OCI-LY1 (cell line): Measurements from ENCODE around the gene UNC5A.

Experiments used
- H2AFZ ChIP-seq: fragments of 200-600 bp; sonication (generic), shearing (Covaris generic); 2 replicates; pipeline ENCODE4 v1.6.0; 2014; ENCODE audit warnings: antibody characterized with exemption, mild to moderate bottlenecking, low read length
- H3F3A ChIP-seq: fragments of 200-600 bp; sonication (generic), shearing (Covaris generic); 2 replicates; pipeline ENCODE4 v1.6.0; 2014; ENCODE audit warnings: mild to moderate bottlenecking, antibody characterized with exemption, low read length, moderate library complexity; ENCODE audit not compliant: insufficient read depth
- H3K27ac ChIP-seq: fragments of 200-600 bp; sonication (generic); 2 replicates; pipeline ENCODE4 v1.5.1; 2014; ENCODE audit warnings: low read length, mixed run types, mild to moderate bottlenecking, low read depth; ENCODE audit not compliant: poor library complexity, severe bottlenecking
- H3K27me3 ChIP-seq: fragments of 200-600 bp; sonication (generic); 2 replicates; pipeline ENCODE4 v1.6.0; 2014; ENCODE audit warnings: antibody characterized with exemption, mild to moderate bottlenecking, low read length, moderate library complexity; ENCODE audit not compliant: insufficient read depth
- H3K36me3 ChIP-seq: fragments of 200-600 bp; sonication (generic); 2 replicates; pipeline ENCODE4 v1.6.1; 2014; ENCODE audit warnings: mild to moderate bottlenecking, antibody characterized with exemption, low read length, moderate library complexity, mixed read lengths; ENCODE audit not compliant: insufficient read depth
- H3K4me1 ChIP-seq: fragments of 200-600 bp; sonication (generic); 2 replicates; pipeline ENCODE4 v1.5.1; 2014; ENCODE audit warnings: mild to moderate bottlenecking, low read length, moderate library complexity; ENCODE audit not compliant: insufficient read depth, severe bottlenecking
- H3K4me2 ChIP-seq: fragments of 200-600 bp; sonication (generic), shearing (Covaris generic); 2 replicates; pipeline ENCODE4 v1.6.1; 2014; ENCODE audit warnings: low read length
- H3K4me3 ChIP-seq: fragments of 200-600 bp; sonication (generic); 2 replicates; pipeline ENCODE4 v1.5.1; 2014; ENCODE audit warnings: low read length, low read depth, mild to moderate bottlenecking, mixed read lengths; ENCODE audit not compliant: poor library complexity, severe bottlenecking
- H3K79me2 ChIP-seq: fragments of 200-600 bp; shearing (Covaris generic); 2 replicates; pipeline ENCODE4 v1.6.1; 2016; ENCODE audit warnings: mixed run types, low read length, mixed read lengths; ENCODE audit not compliant: insufficient read depth
- H3K9ac ChIP-seq: fragments of 200-600 bp; sonication (generic), shearing (Covaris generic); 2 replicates; pipeline ENCODE4 v1.6.1; 2014; ENCODE audit warnings: mild to moderate bottlenecking, low read length, mixed read lengths
- H3K9me2 ChIP-seq: fragments of 200-600 bp; sonication (generic), shearing (Covaris generic); 2 replicates; pipeline ENCODE4 v1.6.1; 2014; ENCODE audit warnings: low read depth, mild to moderate bottlenecking, low read length, mixed read lengths
- H3K9me3 ChIP-seq: fragments of 200-600 bp; shearing (Covaris generic); 2 replicates; pipeline ENCODE4 v1.6.1; 2014; ENCODE audit warnings: low read length, mixed read lengths
- H4K20me1 ChIP-seq: fragments of 200-600 bp; sonication (generic), shearing (Covaris generic); 2 replicates; pipeline ENCODE4 v1.6.0; 2016; ENCODE audit warnings: mild to moderate bottlenecking, low read length; ENCODE audit not compliant: insufficient read depth
- CTCF ChIP-seq: fragments of 200-600 bp; sonication (generic), shearing (Covaris generic); IDR thresholded peaks from 2 replicates; pipeline ENCODE4 v1.5.1; 2017; ENCODE audit warnings: mild to moderate bottlenecking, antibody characterized with exemption, low read length, moderate library complexity, mixed read lengths
- EZH2 ChIP-seq: fragments of 200-600 bp; sonication (generic), shearing (Covaris generic); IDR thresholded peaks from 2 replicates; pipeline ENCODE4 v1.8.0; 2017; ENCODE audit warnings: borderline replicate concordance, mixed run types, mild to moderate bottlenecking, antibody characterized with exemption, low read length, moderate library complexity, mixed read lengths

UNC5A gene

DNA sequence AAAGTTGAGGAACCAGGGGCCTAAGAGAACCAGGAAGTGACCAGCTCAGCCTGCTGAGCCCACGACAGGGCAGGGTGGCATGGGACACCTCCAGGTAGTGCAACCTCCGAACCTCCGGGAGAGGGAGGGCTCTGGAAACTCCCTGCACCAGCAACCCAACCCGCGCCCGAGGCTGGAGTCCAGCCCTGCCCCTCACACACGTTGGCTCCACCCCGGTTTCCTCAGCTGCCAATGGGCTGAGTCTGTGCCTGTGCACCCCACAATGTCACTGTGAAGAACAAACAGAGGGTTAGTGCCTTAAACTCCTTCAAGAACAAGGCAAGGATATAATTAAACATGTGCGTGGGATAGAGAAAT lies 17.0 kb upstream of the UNC5A start:
- no peak overlapping the region for H3K4me2 ChIP-seq
- no peaks in the 10 kb centered on the region for H3K4me1 ChIP-seq
- H3K79me2 ChIP-seq, result no peaks in the 10 kb centered on the region
- no peaks in the 10 kb centered on the region for H3K36me3 ChIP-seq
- no peak overlapping the region for H3K4me3 ChIP-seq
- H3K9me2 ChIP-seq, result no peaks in the 10 kb centered on the region
- no peaks in the 10 kb centered on the region for H4K20me1 ChIP-seq
- no peak overlapping the region for H3K9ac ChIP-seq
- no peak for TF ChIP-seq EZH2
- no peak for TF ChIP-seq CTCF
- H3K27ac ChIP-seq, result no peak overlapping the region
- no peak overlapping the region for H2AFZ ChIP-seq
- H3F3A ChIP-seq, result no peaks in the 10 kb centered on the region
- peaks cover 10% of the 10 kb centered on the region; the same call in 1 of the 2 replicates for H3K27me3 ChIP-seq
- no peaks in the 10 kb centered on the region for H3K9me3 ChIP-seq

GRCh38 chr5:176793736-176794135 lies 16.6 kb upstream of the UNC5A start:
- H3F3A ChIP-seq, result no peaks in the 10 kb centered on the region
- no peaks in the 10 kb centered on the region for H3K36me3 ChIP-seq
- no peak overlapping the region for H3K9ac ChIP-seq
- no peak for TF ChIP-seq EZH2
- TF ChIP-seq CTCF, result no peak
- no peaks in the 10 kb centered on the region for H3K9me2 ChIP-seq
- H3K27me3 ChIP-seq, result peaks cover 10% of the 10 kb centered on the region; the same call in 1 of the 2 replicates
- no peak overlapping the region for H2AFZ ChIP-seq
- H3K79me2 ChIP-seq, result no peaks in the 10 kb centered on the region
- H3K9me3 ChIP-seq, result no peaks in the 10 kb centered on the region
- no peak overlapping the region for H3K4me2 ChIP-seq
- H3K4me1 ChIP-seq, result no peaks in the 10 kb centered on the region
- no peaks in the 10 kb centered on the region for H4K20me1 ChIP-seq
- H3K27ac ChIP-seq, result no peak overlapping the region
- H3K4me3 ChIP-seq, result no peak overlapping the region

GRCh38 chr5:176794509-176794908 lies 15.8 kb upstream of the UNC5A start:
- Histone ChIP-seq H3K27ac (no peak overlapping the region), H3K9ac (no peak overlapping the region), H3K27me3 (peaks cover 10% of the 10 kb centered on the region; the same call in 1 of the 2 replicates), H3K9me3 (no peaks in the 10 kb centered on the region), H4K20me1 (no peaks in the 10 kb centered on the region), H3K79me2 (no peaks in the 10 kb centered on the region), H3F3A (no peaks in the 10 kb centered on the region), H3K4me1 (no peaks in the 10 kb centered on the region), H3K9me2 (no peaks in the 10 kb centered on the region), H2AFZ (no peak overlapping the region), H3K4me3 (no peak overlapping the region), H3K36me3 (no peaks in the 10 kb centered on the region), H3K4me2 (no peak overlapping the region)
- TF ChIP-seq CTCF, result no peak
